DMS 273 (cell line): ENCODE measurements around the gene MOV10.
A peak's percentile ranks its signal among the peaks of the same experiment; 100 is the strongest.

ENCODE experiments used
- DNase-seq: peaks from one replicate; lab custom pipeline; 2025; ENCODE audit not compliant: unreplicated experiment; lab: John Stamatoyannopoulos, UW

Gene MOV10

DNA sequence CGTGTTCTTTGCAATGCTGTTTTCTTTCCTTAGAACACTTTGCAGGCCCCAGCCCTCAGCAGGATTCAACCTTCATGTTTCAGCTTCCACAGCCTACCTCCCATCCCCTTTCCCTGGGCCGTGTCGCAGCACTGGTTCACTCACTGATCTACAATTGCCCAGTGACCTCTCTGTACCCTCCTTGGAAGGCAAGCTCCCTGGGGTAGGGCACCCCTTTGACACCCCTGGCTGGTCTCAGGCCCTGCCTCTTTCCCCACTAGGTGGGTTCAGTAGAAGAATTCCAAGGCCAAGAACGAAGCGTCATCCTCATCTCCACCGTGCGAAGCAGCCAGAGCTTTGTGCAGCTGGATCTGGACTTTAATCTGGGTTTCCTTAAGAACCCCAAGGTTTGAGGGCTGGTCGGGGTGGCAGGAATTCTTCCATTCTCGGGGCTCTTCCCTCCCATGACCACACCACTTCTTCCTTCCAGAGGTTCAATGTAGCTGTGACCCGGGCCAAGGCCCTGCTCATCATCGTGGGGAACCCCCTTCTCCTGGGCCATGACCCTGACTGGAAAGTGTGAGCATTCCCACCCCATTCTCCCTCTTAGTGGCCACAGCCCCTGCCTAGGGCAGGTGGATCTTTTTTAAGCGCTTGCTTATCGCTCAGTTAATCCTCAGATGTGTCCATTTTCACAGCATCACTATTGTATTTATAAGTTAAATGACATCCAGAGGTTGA is 25.1 kb downstream of the MOV10 start:
- DNase-seq = no peak

DNA sequence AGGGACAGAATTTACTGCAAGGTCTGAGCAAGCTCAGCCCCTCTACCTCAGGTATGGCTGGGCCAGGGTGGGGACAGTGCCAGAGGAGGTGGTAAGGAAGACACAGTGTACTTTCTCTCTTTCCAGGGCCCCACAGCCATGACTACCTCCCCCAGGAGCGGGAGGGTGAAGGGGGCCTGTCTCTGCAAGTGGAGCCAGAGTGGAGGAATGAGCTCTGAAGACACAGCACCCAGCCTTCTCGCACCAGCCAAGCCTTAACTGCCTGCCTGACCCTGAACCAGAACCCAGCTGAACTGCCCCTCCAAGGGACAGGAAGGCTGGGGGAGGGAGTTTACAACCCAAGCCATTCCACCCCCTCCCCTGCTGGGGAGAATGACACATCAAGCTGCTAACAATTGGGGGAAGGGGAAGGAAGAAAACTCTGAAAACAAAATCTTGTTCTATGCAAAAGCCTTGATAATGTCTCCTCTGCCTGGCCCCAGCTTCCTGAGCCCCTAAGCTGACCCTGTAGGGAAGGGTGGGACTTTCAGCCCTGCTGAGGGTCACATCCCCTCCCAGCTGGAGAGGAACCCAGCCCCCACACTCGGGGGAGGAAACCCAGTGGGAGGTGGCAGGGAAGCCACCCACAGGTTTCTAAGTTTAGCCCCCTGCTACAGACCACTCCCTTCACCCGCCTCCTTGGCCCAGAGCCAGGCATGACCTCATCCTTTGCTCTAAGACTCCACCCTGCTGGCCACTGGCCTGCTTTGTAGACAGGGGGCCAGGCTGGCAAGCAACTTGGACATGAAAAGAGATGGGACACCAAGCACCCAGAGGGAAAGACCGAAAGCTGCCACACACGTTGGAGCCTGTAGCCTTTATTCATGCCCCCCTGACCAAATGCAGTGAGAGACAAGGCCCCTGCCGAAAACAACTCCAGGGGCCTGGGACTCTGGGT is 26.1 kb downstream of the MOV10 start:
- peak; percentile 97 for DNase-seq

DNA sequence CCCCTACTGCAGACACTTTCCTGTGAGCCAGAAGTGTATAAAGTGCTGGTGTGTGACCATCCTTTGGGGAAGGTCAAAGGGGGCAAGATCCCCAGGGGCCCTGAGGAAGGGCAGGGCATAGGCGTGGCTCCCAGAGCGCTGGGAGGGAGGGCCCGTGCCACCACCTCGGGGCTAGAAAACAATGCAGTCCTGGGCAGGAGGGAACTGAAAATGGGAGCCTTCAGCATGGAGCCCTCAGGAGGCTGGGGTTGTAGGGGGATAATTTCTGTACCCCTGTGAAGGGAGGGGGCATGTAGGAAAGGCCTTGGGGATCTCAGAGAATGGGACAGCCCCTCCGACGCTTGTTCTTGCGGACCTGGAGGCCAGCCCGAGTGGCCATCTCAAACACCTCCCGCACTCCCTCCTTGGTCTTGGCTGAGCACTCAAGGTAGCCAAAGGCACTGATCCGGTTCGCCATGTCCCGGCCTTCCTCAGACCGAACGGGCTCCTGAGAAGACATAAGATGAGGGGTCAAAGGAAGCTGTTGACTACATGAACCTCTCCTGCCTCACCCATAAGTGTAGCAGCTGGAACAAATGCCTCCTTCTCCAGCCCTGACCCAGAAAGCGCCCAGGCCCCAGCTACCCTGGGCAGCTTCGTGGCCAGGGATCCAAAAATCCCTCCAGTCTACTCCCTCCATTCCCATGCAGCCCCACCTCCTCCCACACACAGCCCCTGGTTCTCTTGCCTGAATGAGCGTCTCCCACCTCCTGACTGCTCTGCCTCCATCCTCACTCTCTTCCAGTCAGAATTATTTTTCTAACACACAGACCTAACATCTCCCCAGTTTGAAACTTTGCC is 27.0 kb downstream of the MOV10 start:
- no peak for DNase-seq

DNA sequence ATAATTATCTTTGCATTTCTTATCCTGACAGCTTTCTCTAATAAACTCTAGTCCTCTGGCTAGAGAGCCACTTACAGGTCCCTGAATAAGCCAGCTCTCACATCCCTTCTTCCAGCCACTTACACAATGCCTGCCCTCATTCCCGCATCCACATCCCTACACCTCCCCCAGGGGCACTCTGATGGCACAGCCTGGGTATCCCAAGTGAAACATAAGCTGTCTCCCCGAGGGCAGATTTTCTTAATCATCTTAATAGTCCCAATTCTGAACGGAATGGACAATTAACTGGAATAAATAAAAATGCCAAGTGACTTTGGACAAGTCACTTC is 27.6 kb downstream of the MOV10 start:
- peak; percentile 31 for DNase-seq

DNA sequence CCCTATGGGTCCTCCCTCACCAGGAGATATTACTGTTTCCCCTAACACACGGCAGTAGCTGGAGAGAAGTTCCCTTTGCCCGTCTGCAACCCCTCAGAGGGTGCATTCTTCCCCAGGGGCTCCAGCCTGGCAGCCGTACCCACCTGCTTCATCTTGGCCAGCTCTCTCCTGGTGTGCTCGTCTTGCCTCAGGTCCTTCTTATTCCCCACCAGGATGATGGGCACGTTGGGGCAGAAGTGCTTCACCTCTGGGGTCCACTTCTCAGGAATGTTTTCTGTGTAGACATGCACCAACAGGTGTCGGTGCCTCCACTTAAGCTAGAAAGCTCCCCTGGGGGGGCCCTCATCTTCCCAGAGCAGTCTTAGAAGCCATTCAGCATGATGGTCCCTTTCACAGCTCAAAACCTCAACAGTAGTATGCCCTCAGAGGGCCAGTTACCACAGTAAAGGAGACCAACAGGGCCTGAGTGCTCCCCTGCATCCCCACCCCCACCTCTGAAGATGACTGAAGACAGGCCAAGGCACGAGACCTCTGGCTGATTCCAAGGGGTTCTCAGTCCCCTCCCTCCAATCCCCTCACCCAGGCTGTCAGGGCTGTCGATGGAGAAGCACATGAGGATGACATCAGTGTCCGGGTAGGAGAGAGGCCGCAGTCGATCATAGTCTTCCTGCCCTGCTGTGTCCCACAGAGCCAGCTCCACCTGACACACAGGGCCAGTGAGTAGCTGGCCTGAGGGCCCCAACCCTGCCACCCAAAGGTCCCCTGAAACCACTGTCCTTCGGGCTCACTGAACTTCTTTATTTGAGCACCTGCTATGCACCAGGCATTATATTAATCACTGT is 28.2 kb downstream of the MOV10 start:
- DNase-seq = no peak

DNA sequence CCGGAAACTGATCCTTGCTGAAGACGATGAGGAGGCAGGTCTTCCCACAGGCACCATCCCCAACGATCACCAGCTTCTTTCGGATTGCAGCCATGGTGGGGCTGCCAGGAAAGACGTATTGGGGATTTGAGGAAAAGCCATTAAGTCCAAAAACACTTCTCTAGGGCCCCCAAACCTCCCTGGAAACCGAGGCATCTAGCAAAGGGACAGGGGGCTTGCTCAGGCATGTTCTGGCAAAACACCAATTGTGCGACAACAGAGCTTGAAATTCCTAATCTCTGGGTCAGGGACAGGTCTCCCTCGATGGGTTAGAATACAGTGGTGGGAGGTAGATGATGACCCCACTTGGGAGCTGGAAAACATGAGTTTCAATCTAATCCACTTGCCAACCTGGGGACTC is 29.2 kb downstream of the MOV10 start:
- no peak for DNase-seq

DNA sequence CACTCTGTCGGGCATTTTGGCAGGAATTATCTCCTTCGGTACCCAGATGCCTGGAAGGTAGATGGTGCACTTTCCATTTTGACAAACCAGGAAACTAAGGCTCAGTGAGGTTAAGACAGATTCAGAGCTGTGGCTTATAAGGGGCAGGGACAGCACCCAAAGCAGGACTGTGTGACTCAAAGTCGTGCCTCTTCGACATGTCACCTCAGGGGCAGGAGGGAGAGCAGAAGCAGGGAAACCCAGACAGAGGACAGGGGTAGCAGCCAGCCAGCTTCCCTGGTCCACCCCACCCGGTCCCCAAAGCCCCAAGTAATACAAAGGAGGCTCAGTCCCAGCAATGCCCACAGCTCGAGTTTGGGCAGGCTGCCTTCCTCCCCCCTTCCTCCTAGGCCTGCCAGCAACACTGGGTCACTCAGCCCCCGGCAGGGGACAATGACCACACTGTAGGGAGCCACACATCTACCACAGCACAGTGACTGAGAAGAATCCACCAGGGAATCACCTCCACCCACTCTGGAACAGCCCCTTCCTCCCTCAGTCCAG is 30.0 kb downstream of the MOV10 start:
- DNase-seq = no peak

DNA sequence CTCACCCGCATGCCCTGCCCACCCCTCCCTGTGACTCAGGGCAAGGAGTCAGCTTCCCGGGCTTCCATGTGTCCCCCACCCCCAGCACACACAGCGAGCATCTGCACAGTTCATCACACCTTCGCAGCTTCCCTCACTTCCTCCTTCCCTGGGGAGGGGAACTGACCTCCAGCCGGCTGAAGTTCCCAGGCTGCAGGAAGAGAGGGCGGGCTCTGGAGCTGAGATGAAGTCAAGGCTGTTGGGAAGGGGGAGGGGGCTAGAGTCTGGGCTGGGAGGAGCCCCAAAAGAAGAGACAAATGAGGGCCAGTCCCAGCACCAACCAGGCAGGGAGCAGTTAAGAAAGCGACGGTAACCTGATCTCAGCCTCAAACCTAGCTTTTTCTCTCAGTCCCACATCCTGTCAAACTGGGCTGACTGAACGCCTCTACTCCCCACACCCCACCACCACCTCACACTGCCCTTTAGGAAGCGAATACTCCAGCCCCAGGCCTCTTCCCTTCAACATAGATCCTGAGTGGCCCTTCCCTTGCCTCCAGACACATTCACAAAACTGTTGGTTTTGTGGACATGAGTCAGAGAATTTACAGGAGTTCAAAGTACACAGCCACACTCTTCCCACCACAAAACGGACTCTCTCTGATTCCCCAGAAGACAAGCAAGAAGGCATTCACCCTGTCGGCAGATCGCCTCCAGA is 30.6 kb downstream of the MOV10 start:
- DNase-seq = peak; percentile 98

DNA sequence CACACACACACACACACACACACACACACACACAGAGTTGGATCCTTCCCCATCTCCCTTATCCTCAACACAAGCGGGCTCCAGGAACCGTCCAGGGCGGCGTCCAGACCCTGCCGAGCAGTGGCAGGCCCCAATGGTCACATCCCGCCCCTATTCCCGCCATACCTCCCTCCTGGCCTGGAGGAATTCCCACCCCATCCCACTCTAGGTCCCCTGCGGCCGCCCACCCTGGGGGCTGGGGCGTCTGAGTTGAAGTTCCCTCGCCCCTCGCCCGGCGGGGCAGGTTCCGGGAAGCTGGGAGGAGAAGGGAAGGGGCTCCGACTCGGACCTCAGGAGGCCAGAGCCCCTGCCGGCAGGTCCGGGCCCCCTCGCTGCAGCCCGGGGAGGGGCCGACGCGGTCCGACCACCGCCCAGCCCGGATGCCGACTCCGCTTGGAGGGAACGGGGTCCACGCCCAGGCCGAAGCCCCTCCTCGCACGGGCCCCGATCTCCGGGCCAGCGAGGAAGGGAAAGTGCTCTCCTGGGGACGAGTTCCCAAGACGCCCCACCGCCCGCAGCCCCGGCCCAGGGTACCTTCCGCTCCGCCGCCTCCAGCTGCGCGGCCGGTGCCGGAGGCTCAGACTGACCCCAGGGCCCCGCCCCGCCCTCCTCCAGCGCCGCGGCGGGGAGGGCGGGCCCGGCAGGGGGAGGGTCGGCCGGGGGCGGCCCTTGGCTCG is 32.2 kb downstream of the MOV10 start, which contains the start of gene RHOC:
Gene RHOC, minus strand, starts transcription at position 623 of the 716 bp plus-strand sequence. CDS start 3,328 bp downstream, outside the sequence.
- DNase-seq = peak; percentile 86

DNA sequence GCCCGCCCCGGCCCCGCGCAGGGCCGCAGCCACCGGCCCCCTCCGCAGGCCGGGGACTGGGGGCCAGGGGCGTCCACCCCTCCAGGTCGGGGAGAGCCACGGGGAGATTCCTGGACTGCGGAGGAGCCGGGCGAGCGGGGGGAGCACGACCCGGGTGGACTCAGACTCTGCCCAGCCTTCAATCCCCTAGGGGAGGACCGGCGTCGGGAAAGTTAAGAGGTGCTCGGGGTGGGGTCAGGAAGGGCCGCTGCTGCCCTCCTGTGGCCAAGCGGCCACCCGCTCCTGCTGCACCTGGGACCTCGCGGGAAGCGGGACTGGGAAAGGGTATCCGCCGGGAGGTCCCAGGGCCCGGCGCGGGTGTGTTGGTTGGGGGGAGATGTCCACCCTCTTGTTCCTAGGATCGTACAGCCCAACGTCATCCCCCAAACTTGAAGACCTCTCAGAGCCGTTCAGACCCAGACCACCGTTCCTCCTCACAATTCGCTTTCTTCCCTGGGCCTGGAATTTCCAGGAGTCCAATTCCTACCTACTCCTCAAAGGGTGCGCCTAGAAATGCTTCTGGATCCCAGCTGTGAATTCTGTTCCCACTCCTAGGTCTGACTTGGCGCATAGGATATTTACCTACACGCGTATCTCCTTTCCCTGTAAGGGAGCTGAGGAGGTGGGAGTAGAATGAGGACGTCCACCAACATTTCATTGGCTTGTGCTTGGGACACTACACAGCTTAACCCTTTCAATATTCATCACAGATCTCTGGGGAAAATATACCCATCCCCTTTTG is 33.0 kb downstream of the MOV10 start:
- DNase-seq = peak; percentile 93

DNA sequence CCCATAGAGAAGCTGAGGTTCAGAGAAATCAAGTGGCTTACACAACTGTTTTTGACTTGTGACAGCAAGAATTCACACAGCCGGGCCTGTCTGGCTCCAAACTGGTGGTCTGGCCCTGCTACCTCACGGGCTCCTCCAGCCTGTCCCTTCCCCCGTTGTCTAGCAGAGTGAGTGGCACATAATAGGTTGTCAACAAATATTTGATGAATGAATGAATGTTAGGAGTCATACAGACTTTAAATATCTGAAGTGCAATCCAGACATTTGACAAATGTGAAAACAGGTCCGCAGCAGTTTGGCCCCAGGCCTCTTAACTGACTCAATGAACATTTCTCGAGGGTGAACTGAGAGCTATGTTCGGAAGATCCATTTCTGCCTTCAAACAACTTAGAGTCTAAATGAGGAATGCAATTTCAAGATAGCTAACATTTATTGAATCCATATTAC is 33.6 kb downstream of the MOV10 start:
- no peak for DNase-seq

DNA sequence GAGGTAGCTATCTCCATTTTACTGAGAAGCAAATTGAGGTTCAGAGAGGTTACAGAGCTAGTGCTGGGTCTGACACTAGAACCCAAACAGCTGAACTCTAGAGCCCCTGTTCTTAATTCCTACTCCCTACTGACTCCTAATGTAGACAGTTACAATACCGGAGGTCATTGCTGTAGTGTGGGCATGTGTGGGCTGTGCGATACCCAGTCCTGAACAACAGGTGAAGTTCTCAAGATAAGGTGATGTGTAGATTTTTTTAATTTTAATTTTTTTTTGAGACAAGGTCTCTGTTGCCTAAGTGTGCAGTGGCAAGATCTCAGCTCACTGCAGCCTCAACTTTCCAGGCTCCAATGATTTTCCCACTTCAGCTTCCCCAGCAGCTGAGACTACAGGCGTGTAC is 34.0 kb downstream of the MOV10 start:
- no peak for DNase-seq

DNA sequence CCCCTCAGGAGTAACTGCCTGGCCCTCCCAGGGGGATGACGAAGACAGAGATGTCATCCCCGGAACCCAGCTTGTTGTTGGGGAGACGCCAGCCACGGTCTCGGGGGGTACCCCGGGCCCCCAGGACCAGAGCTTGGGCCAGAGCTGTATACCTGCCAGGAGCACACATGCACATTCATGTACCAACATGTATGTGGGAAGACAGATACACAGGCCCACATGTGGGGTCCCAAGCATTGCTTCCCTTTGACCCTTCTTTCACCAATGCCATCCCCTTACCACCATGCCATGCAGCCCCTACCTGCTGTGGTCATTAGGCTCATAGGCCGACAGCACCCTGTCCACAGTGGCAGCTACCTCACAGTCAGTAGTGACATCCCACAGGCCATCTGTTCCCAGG is 35.7 kb downstream of the MOV10 start:
- no peak for DNase-seq

DNA sequence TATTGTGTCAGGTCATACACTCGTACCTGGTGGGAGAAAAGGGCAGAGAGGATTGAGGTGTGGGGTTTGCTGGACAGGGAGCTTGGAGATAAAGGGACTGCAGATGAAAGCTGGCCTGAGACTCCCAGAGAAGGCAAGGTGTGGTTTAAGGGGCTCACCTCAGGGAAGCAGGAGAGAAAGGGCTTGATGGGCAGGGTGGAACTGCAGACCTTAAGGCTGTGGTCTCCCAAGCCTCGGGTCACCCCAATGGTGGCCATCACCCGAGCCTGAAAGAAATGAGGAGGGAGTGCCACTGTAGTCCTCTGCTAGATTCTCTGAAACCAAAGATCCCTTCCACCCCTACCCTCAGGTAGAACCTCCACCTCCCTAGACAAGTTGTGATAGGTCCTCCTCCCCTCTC is 36.1 kb downstream of the MOV10 start:
- DNase-seq = no peak

DNA sequence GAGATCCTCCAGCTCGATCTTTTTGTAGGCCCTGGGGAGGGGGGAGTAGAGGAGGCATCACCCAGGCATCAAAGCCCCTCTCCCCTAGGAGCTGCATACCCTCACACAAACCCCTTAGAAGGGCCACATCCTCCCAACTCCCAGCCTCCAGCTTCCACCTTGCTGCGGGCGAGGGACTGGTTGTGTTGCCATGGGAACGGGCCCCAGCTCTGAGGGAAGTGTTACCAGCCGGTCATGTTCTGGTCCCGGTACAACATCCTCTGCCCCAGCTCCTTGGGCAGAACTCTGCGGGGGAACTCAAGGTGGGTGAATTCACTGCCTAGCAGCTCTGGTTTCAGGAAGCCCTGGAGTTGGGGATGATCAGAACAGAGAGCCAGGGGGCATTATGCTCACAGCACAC is 36.6 kb downstream of the MOV10 start:
- peak; percentile 46 for DNase-seq

DNA sequence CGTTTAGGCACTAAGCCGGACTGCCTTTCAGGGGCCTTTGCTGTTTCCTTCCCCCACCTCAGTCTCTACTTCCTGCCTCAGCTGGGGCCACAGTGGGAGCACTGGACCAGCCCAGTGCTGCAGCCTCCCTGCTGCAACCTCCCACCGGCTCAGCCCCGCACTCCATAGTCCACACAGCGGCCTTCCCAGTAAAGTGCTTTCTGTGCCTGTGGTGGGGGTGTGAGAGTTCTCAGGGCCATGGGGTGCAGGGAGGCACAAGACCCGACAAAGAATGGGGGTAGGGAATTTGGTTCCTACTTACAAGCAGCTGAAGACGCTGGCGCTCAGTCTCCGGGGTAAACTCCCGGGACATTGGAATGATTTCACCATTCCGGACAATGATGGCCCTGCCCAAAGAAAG is 37.2 kb downstream of the MOV10 start:
- no peak for DNase-seq

DNA sequence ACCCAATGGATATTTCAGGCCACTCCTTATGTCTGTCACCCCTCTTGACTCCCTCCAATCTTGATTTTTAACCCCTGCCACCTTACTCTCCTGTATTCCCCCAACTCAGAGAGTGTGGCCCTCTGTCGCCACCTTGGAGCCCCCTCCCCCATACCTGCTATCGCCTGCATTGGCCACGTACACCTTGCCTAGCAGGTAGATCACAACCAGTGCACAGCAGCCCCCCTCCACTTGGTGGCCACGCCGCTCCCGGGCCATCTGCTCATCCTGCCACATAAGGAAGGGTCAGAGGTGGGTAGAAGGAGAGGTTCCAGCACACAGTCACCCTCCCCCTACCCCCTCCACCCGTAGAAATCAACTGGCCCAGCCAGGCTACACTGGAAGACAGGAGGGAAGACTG is 37.7 kb downstream of the MOV10 start:
- no peak for DNase-seq

DNA sequence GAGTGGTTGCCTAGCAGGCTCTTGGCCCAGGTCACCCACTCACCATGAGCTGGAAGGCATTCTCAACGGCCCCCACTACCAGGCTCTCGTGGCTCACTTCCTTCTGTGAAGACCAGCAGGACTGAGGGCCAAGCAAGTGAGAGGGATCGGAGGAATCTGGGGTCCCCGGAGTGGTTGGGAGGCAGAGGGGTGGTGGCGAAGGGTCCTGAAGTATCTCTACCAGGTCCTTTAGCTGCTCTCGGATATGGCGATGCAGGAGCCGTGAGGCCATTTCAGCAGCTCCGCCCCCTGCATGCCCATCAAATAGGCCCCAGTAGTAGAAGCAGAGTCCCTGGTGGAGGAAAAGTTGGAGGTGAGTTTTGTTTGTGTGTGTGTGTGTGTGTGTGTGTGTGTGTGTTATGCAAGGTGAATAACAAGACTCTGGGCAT is 38.3 kb downstream of the MOV10 start:
- DNase-seq = no peak
